IPS-11a (cell line): Measurements from ENCODE around the gene PLCB1.

Experiments used
- H3K4me3 ChIP-seq: one replicate; pipeline ENCODE4 v1.5.1; 2013; ENCODE audit warnings: low read depth, low read length, control low read depth

PLCB1 gene

GRCh38 chr20:8903655-8904605 is 771.9 kb downstream of the PLCB1 start:
- no peak overlapping the region for H3K4me3 ChIP-seq

GRCh38 chr20:8909596-8909995 is 777.5 kb downstream of the PLCB1 start:
- H3K4me3 ChIP-seq = no peak overlapping the region

- no peak overlapping the region for H3K4me3 ChIP-seq
Observed at GRCh38 chr20:8912096-8912495, 780.0 kb downstream of the PLCB1 start.

GRCh38 chr20:8912731-8913130 is 780.7 kb downstream of the PLCB1 start:
- H3K4me3 ChIP-seq = no peak overlapping the region

- no peak overlapping the region for H3K4me3 ChIP-seq
Observed at GRCh38 chr20:8913456-8913855, 781.4 kb downstream of the PLCB1 start.

GRCh38 chr20:8914421-8914820 is 782.4 kb downstream of the PLCB1 start:
- no peak overlapping the region for H3K4me3 ChIP-seq

GRCh38 chr20:8917084-8917483 is 785.0 kb downstream of the PLCB1 start:
- no peak overlapping the region for H3K4me3 ChIP-seq

- no peak overlapping the region for H3K4me3 ChIP-seq
Observed at GRCh38 chr20:8918145-8918544, 786.1 kb downstream of the PLCB1 start.

- H3K4me3 ChIP-seq = no peak overlapping the region
Observed at GRCh38 chr20:8924539-8924938, 792.5 kb downstream of the PLCB1 start.

- H3K4me3 ChIP-seq = no peak overlapping the region
Observed at GRCh38 chr20:8930726-8931125, 798.7 kb downstream of the PLCB1 start.

- no peak overlapping the region for H3K4me3 ChIP-seq
Observed at GRCh38 chr20:8932192-8933165, 800.4 kb downstream of the PLCB1 start.

GRCh38 chr20:8933381-8933807 is 801.3 kb downstream of the PLCB1 start:
- H3K4me3 ChIP-seq = no peak overlapping the region

- no peak overlapping the region for H3K4me3 ChIP-seq
Observed at GRCh38 chr20:8934362-8934761, 802.3 kb downstream of the PLCB1 start.
